Stimulated activated CD8-positive, alpha-beta memory T cell treated with anti-CD3 and anti-CD28 coated beads, Interleukin-12 subunit alpha, Interleukin-12 subunit beta, amount 100 ng/mL, for 24 hours (primary cell): ENCODE measurements around the gene LTF.
"Not testable (repeated sequence)": the region's sequence is repeated elsewhere in the genome, so short reads cannot be mapped to it uniquely, and the experiment has no call there.

Source experiments
- DNase-seq: peaks from one replicate; pipeline ENCODE4 v3.0.0-alpha.2; 2020; ENCODE audit errors: extremely low read depth

The LTF gene

GRCh38 chr3:46413951-46414350 is 50.8 kb downstream of the LTF start:
- no peak for DNase-seq

GRCh38 chr3:46412786-46413298 is 51.9 kb downstream of the LTF start:
- DNase-seq: no peak

- no peak for DNase-seq
Measured at GRCh38 chr3:46411271-46411670, 53.4 kb downstream of the LTF start.

GRCh38 chr3:46410669-46411068 is 54.0 kb downstream of the LTF start:
- no peak for DNase-seq

GRCh38 chr3:46409739-46410489 is 54.8 kb downstream of the LTF start:
- DNase-seq: no peak

GRCh38 chr3:46408853-46409252 is 55.9 kb downstream of the LTF start:
- DNase-seq: no peak

GRCh38 chr3:46407970-46408369 is 56.7 kb downstream of the LTF start:
- DNase-seq: no peak

GRCh38 chr3:46406788-46407611 is 57.7 kb downstream of the LTF start, which contains the start of the genes CCR5AS and CCRL2:
TSS of gene CCR5AS (minus strand) at chr3:46407066.
TSS of gene CCRL2 (plus strand) at chr3:46407259. CDS start at chr3:46408080, 821 bp downstream.
- DNase-seq: no peak

GRCh38 chr3:46406443-46406787 is 58.3 kb downstream of the LTF start:
- no peak for DNase-seq

- no peak for DNase-seq
Measured at GRCh38 chr3:46405301-46406019, 59.2 kb downstream of the LTF start.

GRCh38 chr3:46402902-46403301 is 61.8 kb downstream of the LTF start:
- DNase-seq: not testable (repeated sequence)

GRCh38 chr3:46401579-46401978 is 63.1 kb downstream of the LTF start:
- DNase-seq: no peak

GRCh38 chr3:46400846-46401245 is 63.9 kb downstream of the LTF start:
- DNase-seq: no peak

- no peak for DNase-seq
Measured at GRCh38 chr3:46400000-46400734, 64.5 kb downstream of the LTF start.

GRCh38 chr3:46399557-46399956 is 65.1 kb downstream of the LTF start:
- no peak for DNase-seq

GRCh38 chr3:46399098-46399497 is 65.6 kb downstream of the LTF start:
- no peak for DNase-seq

GRCh38 chr3:46398186-46398955 is 66.3 kb downstream of the LTF start:
- DNase-seq: no peak

- no peak for DNase-seq
Measured at GRCh38 chr3:46397111-46397510, 67.6 kb downstream of the LTF start.

GRCh38 chr3:46395766-46396530 is 68.8 kb downstream of the LTF start:
- no peak for DNase-seq

GRCh38 chr3:46395210-46395661 is 69.5 kb downstream of the LTF start:
- no peak for DNase-seq
